SU-DHL-6 (cell line): ENCODE results near the gene PLXDC2.

Source experiments
- CTCF ChIP-seq: fragments of 200-600 bp; sonication (generic); IDR thresholded peaks from one replicate; pipeline ENCODE4 v1.5.1; 2017; ENCODE audit warnings: antibody characterized with exemption, mild to moderate bottlenecking, low read length, moderate library complexity; ENCODE audit not compliant: insufficient read depth, poor library complexity, severe bottlenecking
- EZH2phosphoT487 ChIP-seq: fragments of 200-600 bp; sonication (generic), shearing (Covaris generic); conservative IDR thresholded peaks from 2 replicates; pipeline ENCODE4 v1.6.1; 2018; ENCODE audit warnings: mild to moderate bottlenecking, antibody characterized with exemption, low read length, moderate library complexity, mixed read lengths

GRCh38 chr10:19946791-19947190, 130.6 kb downstream of the PLXDC2 start:
- TF ChIP-seq CTCF (no peak), EZH2phosphoT487 (no peak)
